Measurements from ENCODE around the gene ANKRD29.

DNA sequence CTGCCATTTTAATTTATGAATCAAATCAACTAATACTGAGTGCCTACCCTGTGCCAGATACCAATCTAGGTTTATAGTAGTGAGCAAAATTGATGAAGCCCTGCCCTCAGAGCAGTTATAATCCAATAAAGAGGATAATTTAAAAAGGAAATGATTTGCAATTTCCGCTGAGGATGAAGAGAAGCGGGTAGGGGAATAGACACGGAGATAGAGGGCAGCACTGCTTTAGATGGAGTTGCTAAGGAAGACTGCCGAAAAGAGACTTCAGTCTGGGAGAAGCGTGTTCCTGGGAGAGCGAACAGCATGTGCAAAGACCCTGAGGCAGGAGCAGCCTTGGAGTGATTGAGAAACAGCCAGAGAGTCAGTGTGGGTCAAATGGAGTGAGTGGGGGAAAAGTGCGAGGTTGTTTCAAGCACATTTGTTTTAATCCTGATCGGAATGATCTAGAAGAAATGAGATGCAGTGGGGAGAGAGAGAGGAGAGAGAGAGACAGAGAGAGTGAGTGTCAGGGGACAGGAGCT is 38.9 kb upstream of the ANKRD29 start:
- TF ChIP-seq, protein P1, sequence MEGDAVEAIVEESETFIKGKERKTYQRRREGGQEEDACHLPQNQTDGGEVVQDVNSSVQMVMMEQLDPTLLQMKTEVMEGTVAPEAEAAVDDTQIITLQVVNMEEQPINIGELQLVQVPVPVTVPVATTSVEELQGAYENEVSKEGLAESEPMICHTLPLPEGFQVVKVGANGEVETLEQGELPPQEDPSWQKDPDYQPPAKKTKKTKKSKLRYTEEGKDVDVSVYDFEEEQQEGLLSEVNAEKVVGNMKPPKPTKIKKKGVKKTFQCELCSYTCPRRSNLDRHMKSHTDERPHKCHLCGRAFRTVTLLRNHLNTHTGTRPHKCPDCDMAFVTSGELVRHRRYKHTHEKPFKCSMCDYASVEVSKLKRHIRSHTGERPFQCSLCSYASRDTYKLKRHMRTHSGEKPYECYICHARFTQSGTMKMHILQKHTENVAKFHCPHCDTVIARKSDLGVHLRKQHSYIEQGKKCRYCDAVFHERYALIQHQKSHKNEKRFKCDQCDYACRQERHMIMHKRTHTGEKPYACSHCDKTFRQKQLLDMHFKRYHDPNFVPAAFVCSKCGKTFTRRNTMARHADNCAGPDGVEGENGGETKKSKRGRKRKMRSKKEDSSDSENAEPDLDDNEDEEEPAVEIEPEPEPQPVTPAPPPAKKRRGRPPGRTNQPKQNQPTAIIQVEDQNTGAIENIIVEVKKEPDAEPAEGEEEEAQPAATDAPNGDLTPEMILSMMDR (conservative IDR thresholded peaks at IDR 0.05; ENCODE audit: low read depth in 2 of 2): peak; percentile 14 to 38; a peak in 2 of 4 replicates
- TF ChIP-seq EZH2 (IDR thresholded peaks at IDR 0.05; ENCODE audit: low read depth, unreplicated experiment): no peak
